OCI-LY7 (cell line): ENCODE measurements around the gene KISS1R. TPM values are rescaled to one million over a fixed set of nuclear protein-coding genes. Genes with fewer than 3 reads are reported as not detected.

ENCODE experiments used
- BruUV-seq: library from RNA; stranded (reverse); fragments of 400-500 nt; replicated peaks from 2 replicates; lab custom pipeline; 2021; lab: Mats Ljungman, UMichigan
- CTCF ChIA-PET: fragments of 300-600 bp; sonication (Branson Sonifier 250); formaldehyde crosslinking; loops from one replicate; lab custom pipeline; 2022; ENCODE audit warnings: antibody characterized with exemption; ENCODE audit not compliant: unreplicated experiment; lab: Charles Lee
- POLR2A ChIA-PET: fragments of 300-600 bp; sonication (Branson Sonifier 250); formaldehyde crosslinking; loops from one replicate; lab custom pipeline; 2022; ENCODE audit warnings: antibody characterized with exemption; lab: Charles Lee
- DNase-seq: peaks from one replicate; pipeline ENCODE4 v3.0.0-alpha.2; 2015; ENCODE audit warnings: low spot score
- H2AFZ ChIP-seq: fragments of 200-600 bp; sonication (generic), shearing (Covaris generic); 2 replicates; pipeline ENCODE4 v1.6.1; 2014; ENCODE audit warnings: mild to moderate bottlenecking, antibody characterized with exemption, low read length, moderate library complexity
- H3K27ac ChIP-seq: fragments of 200-600 bp; sonication (generic); 2 replicates; pipeline ENCODE4 v1.5.1; 2014; ENCODE audit warnings: mixed run types, low read depth, mild to moderate bottlenecking, moderate library complexity, low read length, inconsistent platforms; ENCODE audit not compliant: poor library complexity, severe bottlenecking
- H3K36me3 ChIP-seq: fragments of 200-600 bp; sonication (generic); 2 replicates; pipeline ENCODE4 v1.6.1; 2014; ENCODE audit warnings: mild to moderate bottlenecking, antibody characterized with exemption, low read length, moderate library complexity, mixed read lengths; ENCODE audit not compliant: insufficient read depth
- H3K4me1 ChIP-seq: fragments of 200-600 bp; sonication (generic); 2 replicates; pipeline ENCODE4 v1.5.1; 2014; ENCODE audit warnings: mild to moderate bottlenecking, low read length; ENCODE audit not compliant: insufficient read depth, poor library complexity, severe bottlenecking
- H3K4me2 ChIP-seq: fragments of 200-600 bp; sonication (generic); 2 replicates; pipeline ENCODE4 v1.6.1; 2014; ENCODE audit warnings: mild to moderate bottlenecking, low read length
- H3K4me3 ChIP-seq: fragments of 200-600 bp; sonication (generic); 2 replicates; pipeline ENCODE4 v1.5.1; 2014; ENCODE audit warnings: mild to moderate bottlenecking, low read depth, low read length; ENCODE audit not compliant: poor library complexity, severe bottlenecking
- H3K79me2 ChIP-seq: fragments of 200-600 bp; sonication (generic); 2 replicates; pipeline ENCODE4 v1.6.1; 2016; ENCODE audit warnings: low read depth, mild to moderate bottlenecking, low read length, moderate library complexity, mixed read lengths; ENCODE audit not compliant: insufficient read depth
- H3K9me2 ChIP-seq: fragments of 200-600 bp; sonication (generic); 2 replicates; pipeline ENCODE4 v1.6.1; 2016; ENCODE audit warnings: mild to moderate bottlenecking, low read length, mixed read lengths; ENCODE audit not compliant: insufficient read depth
- H3K9me3 ChIP-seq: fragments of 200-600 bp; sonication (generic); 2 replicates; pipeline ENCODE4 v1.6.1; 2014; ENCODE audit warnings: mild to moderate bottlenecking, mixed run types, low read length, mixed read lengths
- H4K20me1 ChIP-seq: fragments of 200-600 bp; sonication (generic); 2 replicates; pipeline ENCODE4 v1.6.1; 2014; ENCODE audit warnings: mild to moderate bottlenecking, antibody characterized with exemption, low read length, moderate library complexity, mixed read lengths; ENCODE audit not compliant: insufficient read depth
- EZH2phosphoT487 ChIP-seq: fragments of 200-600 bp; sonication (generic); IDR thresholded peaks from 2 replicates; pipeline ENCODE4 v1.6.1; 2018; ENCODE audit warnings: low read depth, borderline replicate concordance, mild to moderate bottlenecking, mixed run types, antibody characterized with exemption, low read length, moderate library complexity, mixed read lengths
- intact Hi-C: fragments of 100-400 bp; cut with micrococcal nuclease; formaldehyde crosslinking; loops from one replicate; pipeline ENCODE4 v1.10.0; 2022; ENCODE audit not compliant: unreplicated experiment
- total RNA-seq, 2 experiments: library from RNA; depleted of rRNA in 1 of 2; stranded (reverse); fragments of >200 nt in 1 of 2; shearing (Covaris generic) in 1 of 2; gene quantifications; 2 replicates each; pipeline ENCODE4 v1.2.3, GENCODE V29; 2014 to 2022
- TF ChIP-seq, protein P1 (sequence below): fragments of 200-600 bp; sonication (generic); conservative IDR thresholded peaks from 2 replicates; pipeline ENCODE4 v1.5.1; 2014; ENCODE audit warnings: mild to moderate bottlenecking, antibody characterized with exemption, low read length, moderate library complexity, mixed read lengths

Gene KISS1R
- total RNA-seq, 2 experiments from 2014 or later, result not detected

DNA sequence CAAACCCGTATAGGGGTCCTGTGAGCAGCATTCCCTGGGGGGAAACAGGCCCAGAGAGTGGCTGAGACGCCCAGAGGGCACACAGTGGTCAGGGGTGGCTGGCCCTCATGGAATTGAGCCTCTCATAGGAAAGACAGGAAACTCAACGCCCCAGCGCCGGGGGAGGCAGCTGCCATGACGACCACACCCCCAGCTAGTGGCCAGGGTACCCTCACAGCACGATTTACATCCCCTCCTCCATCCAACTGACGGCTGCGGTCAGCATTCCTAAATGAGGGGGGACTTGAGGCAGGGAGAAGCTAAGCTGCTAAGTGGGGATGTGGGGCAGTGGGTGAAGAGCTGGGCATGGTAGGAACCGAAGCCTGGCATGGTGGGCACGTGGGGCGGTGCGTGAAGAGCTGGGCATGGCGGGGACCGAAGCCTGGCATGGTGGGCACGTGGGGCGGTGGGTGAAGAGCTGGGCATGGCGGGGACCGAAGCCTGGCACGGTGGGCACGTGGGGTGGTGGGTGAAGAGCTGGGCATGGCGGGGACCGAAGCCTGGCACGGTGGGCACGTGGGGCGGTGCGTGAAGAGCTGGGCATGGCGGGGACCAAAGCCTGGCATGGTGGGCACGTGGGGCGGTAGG, 34.1 kb upstream of the KISS1R start:
- Histone ChIP-seq H3K4me1 (no peaks in the 10 kb centered on the region), H3K79me2 (no peaks in the 10 kb centered on the region), H3K4me3 (no peak overlapping the region), H3K4me2 (no peak overlapping the region), H4K20me1 (no peaks in the 10 kb centered on the region), H3K9me3 (no peaks in the 10 kb centered on the region), H2AFZ (no peak overlapping the region), H3K36me3 (peaks cover 47% of the 10 kb centered on the region), H3K9me2 (no peaks in the 10 kb centered on the region), H3K27ac (no peak overlapping the region)
- ChIA-PET CTCF (interaction anchor here (0.5 kb wide), 1 partner anchor 279 kb away, joined by 3 read pairs; no protein-coding TSS in a partner anchor), POLR2A (no interaction called here)
- BruUV-seq, result no TSS peak
- no peak for DNase-seq
- TF ChIP-seq, protein P1, sequence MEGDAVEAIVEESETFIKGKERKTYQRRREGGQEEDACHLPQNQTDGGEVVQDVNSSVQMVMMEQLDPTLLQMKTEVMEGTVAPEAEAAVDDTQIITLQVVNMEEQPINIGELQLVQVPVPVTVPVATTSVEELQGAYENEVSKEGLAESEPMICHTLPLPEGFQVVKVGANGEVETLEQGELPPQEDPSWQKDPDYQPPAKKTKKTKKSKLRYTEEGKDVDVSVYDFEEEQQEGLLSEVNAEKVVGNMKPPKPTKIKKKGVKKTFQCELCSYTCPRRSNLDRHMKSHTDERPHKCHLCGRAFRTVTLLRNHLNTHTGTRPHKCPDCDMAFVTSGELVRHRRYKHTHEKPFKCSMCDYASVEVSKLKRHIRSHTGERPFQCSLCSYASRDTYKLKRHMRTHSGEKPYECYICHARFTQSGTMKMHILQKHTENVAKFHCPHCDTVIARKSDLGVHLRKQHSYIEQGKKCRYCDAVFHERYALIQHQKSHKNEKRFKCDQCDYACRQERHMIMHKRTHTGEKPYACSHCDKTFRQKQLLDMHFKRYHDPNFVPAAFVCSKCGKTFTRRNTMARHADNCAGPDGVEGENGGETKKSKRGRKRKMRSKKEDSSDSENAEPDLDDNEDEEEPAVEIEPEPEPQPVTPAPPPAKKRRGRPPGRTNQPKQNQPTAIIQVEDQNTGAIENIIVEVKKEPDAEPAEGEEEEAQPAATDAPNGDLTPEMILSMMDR, result no peak
- no peak for TF ChIP-seq EZH2phosphoT487
- intact Hi-C loops, result no loop called here

DNA sequence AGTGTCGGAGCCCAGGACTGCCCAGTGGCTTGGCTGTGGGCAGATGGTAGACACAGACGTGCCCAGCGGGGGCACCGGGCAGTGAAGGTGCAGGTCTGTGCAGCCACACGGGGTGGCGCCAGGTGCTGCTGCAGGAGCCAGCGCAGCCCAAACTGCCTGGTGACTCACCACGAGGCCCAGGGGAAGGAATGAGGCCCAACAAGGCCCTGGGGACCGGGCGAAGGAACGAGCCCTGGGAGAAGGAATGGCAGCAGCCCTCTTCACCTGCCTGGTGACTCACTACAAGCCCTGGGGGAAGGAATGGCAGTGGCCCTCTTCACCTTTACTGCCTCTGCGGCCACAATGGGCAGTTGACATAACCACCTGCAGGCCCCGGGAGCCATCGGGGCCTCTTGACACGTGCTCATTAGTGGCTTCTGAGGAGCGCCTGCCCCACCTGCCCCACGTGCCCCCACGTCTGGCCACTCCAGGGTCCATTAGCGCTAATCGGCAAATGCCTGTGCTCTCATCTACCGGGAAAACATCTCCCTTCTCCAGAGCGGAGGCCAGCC, 33.4 kb upstream of the KISS1R start:
- POLR2A ChIA-PET, result no interaction called here
- H3K9me3 ChIP-seq, result no peaks in the 10 kb centered on the region
- BruUV-seq, result no TSS peak
- H3K4me3 ChIP-seq, result no peak overlapping the region
- CTCF ChIA-PET, result no interaction called here
- H3K36me3 ChIP-seq, result peaks cover 52% of the 10 kb centered on the region
- H3K4me1 ChIP-seq, result no peaks in the 10 kb centered on the region
- H4K20me1 ChIP-seq, result no peaks in the 10 kb centered on the region
- no peak overlapping the region for H3K4me2 ChIP-seq
- TF ChIP-seq, protein P1, result no peak
- TF ChIP-seq EZH2phosphoT487, result no peak
- H3K9me2 ChIP-seq, result no peaks in the 10 kb centered on the region
- DNase-seq, result no peak
- intact Hi-C loops, result no loop called here
- H3K27ac ChIP-seq, result no peak overlapping the region
- no peak overlapping the region for H2AFZ ChIP-seq
- no peaks in the 10 kb centered on the region for H3K79me2 ChIP-seq
